Astrocyte of the spinal cord (primary cell): ENCODE results near the gene CLUH.
A peak's percentile ranks its signal among the peaks of the same experiment; 100 is the strongest.

Experiments used
- DNase-seq: peaks from one replicate; pipeline ENCODE4 v3.0.0; 2011; ENCODE audit warnings: low read depth, low spot score
- H3K4me3 ChIP-seq: 2 replicates; pipeline ENCODE4 v1.5.1; 2011; ENCODE audit warnings: low read depth, mild to moderate bottlenecking, low read length, moderate library complexity
- in situ Hi-C: cut with HindIII; loops from 2 replicates; pipeline ENCODE4 v1.10.0; 2017; ENCODE audit warnings: low sequenced_read_pairs
- TF ChIP-seq, protein P1 (sequence below): IDR thresholded peaks from 2 replicates; pipeline ENCODE4 v1.5.1; 2012; ENCODE audit warnings: low read depth, mild to moderate bottlenecking, low read length, inconsistent platforms

Gene CLUH

DNA sequence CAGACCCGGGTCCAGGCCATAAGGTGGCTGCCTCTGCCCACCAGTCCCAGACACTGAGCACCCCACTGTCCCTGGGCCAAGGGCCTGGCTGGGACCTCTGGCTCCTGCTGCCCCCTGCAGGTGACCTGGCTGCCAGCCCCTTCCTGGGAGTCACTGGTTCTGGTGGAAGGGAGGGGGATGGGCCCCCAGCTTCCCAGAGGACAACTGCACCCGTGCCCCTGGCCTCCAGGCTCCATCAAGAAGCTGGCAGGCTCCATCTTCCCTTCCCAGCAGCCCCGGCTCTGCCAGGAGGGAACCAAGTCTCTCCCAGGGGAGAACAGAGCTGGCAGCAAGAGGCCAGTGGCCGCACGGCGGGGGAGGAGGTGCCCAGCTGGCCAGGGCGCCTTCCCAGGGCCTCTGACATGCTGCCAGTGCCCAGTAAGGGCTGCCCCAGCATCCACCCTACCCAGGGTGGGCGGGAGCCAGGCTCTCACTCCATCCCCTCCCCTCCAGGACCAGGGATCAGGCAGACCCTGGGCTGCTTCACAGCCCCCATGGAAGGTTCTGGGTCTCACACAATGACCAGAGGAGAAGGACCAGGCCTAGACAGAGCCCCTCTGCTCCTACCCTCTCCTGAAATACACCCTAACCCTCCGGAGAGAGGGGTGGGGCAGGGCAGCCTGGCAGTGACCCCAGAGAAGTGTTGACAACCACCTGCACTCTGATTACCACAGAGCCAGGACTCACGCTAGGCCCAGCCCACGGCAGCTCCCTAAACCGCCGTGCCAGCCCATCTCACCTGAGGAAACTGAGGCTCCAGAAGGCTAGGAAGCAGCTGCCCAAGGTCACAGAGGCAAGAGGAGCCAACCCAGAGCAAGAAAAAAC lies 3.6 kb downstream of the CLUH start:
- DNase-seq, result no peak
- H3K4me3 ChIP-seq, result no peak overlapping the region
- in situ Hi-C loops, result no loop called here

GRCh38 chr17:2706911-2707510 lies 4.6 kb downstream of the CLUH start:
- TF ChIP-seq, protein P1, sequence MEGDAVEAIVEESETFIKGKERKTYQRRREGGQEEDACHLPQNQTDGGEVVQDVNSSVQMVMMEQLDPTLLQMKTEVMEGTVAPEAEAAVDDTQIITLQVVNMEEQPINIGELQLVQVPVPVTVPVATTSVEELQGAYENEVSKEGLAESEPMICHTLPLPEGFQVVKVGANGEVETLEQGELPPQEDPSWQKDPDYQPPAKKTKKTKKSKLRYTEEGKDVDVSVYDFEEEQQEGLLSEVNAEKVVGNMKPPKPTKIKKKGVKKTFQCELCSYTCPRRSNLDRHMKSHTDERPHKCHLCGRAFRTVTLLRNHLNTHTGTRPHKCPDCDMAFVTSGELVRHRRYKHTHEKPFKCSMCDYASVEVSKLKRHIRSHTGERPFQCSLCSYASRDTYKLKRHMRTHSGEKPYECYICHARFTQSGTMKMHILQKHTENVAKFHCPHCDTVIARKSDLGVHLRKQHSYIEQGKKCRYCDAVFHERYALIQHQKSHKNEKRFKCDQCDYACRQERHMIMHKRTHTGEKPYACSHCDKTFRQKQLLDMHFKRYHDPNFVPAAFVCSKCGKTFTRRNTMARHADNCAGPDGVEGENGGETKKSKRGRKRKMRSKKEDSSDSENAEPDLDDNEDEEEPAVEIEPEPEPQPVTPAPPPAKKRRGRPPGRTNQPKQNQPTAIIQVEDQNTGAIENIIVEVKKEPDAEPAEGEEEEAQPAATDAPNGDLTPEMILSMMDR, result no peak
- in situ Hi-C loops, result no loop called here
- DNase-seq, result no peak
- H3K4me3 ChIP-seq, result no peak overlapping the region

More for the DNA sequence above, 3.6 kb downstream of the CLUH start:
- TF ChIP-seq, protein P1, result peak; percentile 50

DNA sequence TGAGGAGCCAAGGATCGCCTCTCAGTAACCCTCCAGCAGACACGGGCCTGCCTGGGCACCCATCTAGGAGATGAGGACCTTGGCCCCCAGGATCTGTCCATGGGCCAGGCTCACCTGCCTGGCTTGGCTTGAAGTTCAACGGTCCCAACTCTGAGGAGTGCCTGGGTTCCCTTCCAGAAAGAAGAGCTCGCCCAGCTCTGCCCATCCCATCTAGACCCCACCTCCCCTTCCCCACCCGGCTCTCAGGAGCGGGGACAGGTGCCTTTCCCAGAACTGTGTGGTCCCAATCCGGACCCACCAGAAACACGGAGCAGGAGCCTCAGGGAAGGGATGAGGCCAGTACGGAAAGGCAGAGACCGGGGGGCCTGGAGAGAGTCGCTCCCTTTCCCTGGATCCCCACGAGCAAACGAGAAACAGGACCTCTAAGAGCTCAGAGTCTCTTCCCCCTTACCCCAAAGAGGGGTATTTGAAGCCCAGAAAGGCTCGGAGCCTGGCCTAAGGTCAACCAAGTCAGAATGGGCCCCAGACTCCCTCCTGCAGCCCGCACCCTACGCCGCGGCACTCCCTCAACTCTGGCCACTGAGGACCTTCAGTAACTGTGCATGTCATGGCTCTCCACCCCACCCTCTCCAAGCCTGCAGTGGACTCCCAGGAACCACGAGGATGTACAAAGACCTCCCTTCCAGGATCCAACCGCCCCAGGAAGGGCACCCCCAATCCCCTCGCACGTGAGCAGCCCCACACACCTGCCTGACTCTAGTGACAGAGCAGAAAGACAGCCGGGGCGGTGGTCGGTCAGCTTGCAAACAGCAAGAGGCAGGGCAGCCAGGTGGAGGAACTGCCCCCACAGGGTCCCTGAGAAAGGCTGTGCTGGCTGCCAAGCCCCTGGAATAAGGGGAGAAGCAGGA lies 5.4 kb downstream of the CLUH start:
- TF ChIP-seq, protein P1, result no peak
- no peak for DNase-seq
- H3K4me3 ChIP-seq, result no peak overlapping the region
- in situ Hi-C loops, result no loop called here

GRCh38 chr17:2705263-2705662 lies 6.3 kb downstream of the CLUH start:
- TF ChIP-seq, protein P1, result no peak
- DNase-seq, result peak; percentile 76
- no peak overlapping the region for H3K4me3 ChIP-seq
- in situ Hi-C loops, result no loop called here

DNA sequence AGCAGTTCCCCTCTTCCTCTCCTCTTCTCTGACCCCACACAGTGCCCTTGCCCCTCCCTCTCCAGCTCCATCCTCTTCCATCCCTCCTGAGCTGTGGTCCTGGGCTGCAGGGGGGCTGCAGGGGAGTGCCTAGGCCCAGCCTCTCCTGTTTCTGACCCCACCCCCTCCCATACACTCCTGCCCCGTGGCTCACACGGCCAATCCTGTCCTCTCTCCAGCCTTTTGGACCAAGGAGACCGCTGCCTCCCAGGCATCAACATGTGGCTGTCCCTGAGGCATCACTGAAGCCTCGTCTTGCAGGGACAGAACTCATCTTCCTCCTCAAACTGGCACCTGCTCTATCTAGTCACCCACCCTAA lies 6.7 kb downstream of the CLUH start:
- H3K4me3 ChIP-seq, result no peak overlapping the region
- TF ChIP-seq, protein P1, result no peak
- in situ Hi-C loops, result no loop called here
- no peak for DNase-seq
